Keratinocyte (primary cell): Measurements from ENCODE around the gene FBLN5. TPM values are rescaled to one million over a fixed set of nuclear protein-coding genes. Genes with fewer than 3 reads are reported as not detected.

Experiments
- DNase-seq: peaks from one replicate; pipeline ENCODE4 v3.0.0-alpha.2; 2011; ENCODE audit warnings: low read depth, missing footprints, low spot score
- FAIRE-seq: peaks from 2 replicates; lab custom pipeline; 2011; peaks lifted over from hg19 to GRCh38; lab: Jason Lieb, UNC
- H2AFZ ChIP-seq: 2 replicates; pipeline ENCODE4 v1.6.0; 2012; ENCODE audit warnings: low read length, control low read depth, inconsistent platforms; ENCODE audit not compliant: control insufficient read depth
- H3K27ac ChIP-seq: 2 replicates; pipeline ENCODE4 v1.5.1; 2011; ENCODE audit warnings: low read length; ENCODE audit not compliant: control insufficient read depth, insufficient read depth
- H3K27me3 ChIP-seq: 3 replicates; pipeline ENCODE4 v1.6.0; 2011; ENCODE audit warnings: low read length; ENCODE audit not compliant: control insufficient read depth, insufficient read depth; ENCODE audit errors: extremely low read depth
- H3K36me3 ChIP-seq, 2 experiments: 2 replicates in 1 of 2; 3 replicates in 1 of 2; pipeline ENCODE4 v1.5.1; 2011; ENCODE audit warnings: low read length in 2 of 2, mild to moderate bottlenecking in 1 of 2; ENCODE audit not compliant: control insufficient read depth in 2 of 2, insufficient read depth in 2 of 2; ENCODE audit errors: extremely low read depth in 1 of 2
- H3K4me1 ChIP-seq: 3 replicates; pipeline ENCODE4 v1.5.1; 2011; ENCODE audit warnings: low read length; ENCODE audit not compliant: control insufficient read depth, insufficient read depth; ENCODE audit errors: extremely low read depth
- H3K4me2 ChIP-seq: 3 replicates; pipeline ENCODE4 v1.6.0; 2011; ENCODE audit warnings: low read depth, low read length; ENCODE audit not compliant: control insufficient read depth, insufficient read depth; ENCODE audit errors: extremely low read depth
- H3K4me3 ChIP-seq, 3 experiments: fragments of 200-600 bp in 1 of 3; sonication (generic) in 1 of 3; 2 replicates in 2 of 3; 3 replicates in 1 of 3; pipeline ENCODE4 v1.5.1; 2011 to 2016; ENCODE audit warnings: low read length in 3 of 3, mild to moderate bottlenecking in 3 of 3, control low read depth in 2 of 3, inconsistent platforms in 1 of 3, low read depth in 1 of 3, mixed read lengths in 1 of 3, mixed run types in 1 of 3, moderate library complexity in 1 of 3; ENCODE audit not compliant: control insufficient read depth in 2 of 3, insufficient read depth in 2 of 3; ENCODE audit errors: extremely low read depth in 1 of 3
- H3K79me2 ChIP-seq: 2 replicates; pipeline ENCODE4 v1.6.0; 2012; ENCODE audit warnings: low read length; ENCODE audit not compliant: control insufficient read depth, insufficient read depth
- H3K9ac ChIP-seq: 3 replicates; pipeline ENCODE4 v1.6.0; 2011; ENCODE audit warnings: low read length; ENCODE audit not compliant: control insufficient read depth, insufficient read depth; ENCODE audit errors: extremely low read depth
- H3K9me1 ChIP-seq: 3 replicates; pipeline ENCODE4 v1.6.0; 2011; ENCODE audit warnings: low read length; ENCODE audit not compliant: control insufficient read depth, insufficient read depth; ENCODE audit errors: extremely low read depth
- H3K9me3 ChIP-seq: 2 replicates; pipeline ENCODE4 v1.5.1; 2012; ENCODE audit warnings: low read depth, low read length; ENCODE audit not compliant: control insufficient read depth
- H4K20me1 ChIP-seq: 3 replicates; pipeline ENCODE4 v1.6.0; 2011; ENCODE audit warnings: low read length; ENCODE audit not compliant: control insufficient read depth, insufficient read depth; ENCODE audit errors: extremely low read depth
- CTCF ChIP-seq, 3 experiments: IDR thresholded peaks in 1 of 3; conservative IDR thresholded peaks in 1 of 3; optimal IDR thresholded peaks in 1 of 3; 2 replicates in 2 of 3; 3 replicates in 1 of 3; pipeline versions ENCODE3 to v1.5.1; 2011; ENCODE audit warnings: low read length in 3 of 3, mild to moderate bottlenecking in 3 of 3, moderate library complexity in 2 of 3, control low read depth in 1 of 3, inconsistent platforms in 1 of 3; ENCODE audit not compliant: insufficient read depth in 2 of 3; ENCODE audit errors: extremely low read depth in 1 of 3
- EZH2 ChIP-seq: IDR thresholded peaks from one replicate; pipeline ENCODE4 v1.6.1; 2012; ENCODE audit warnings: inconsistent platforms, mild to moderate bottlenecking, low read length, moderate library complexity
- dilution Hi-C: fragments of 300-500 bp; cut with MboI; formaldehyde crosslinking; loops from one replicate; pipeline ENCODE4 v1.7.0; 2020; ENCODE audit warnings: low sequenced_read_pairs; ENCODE audit not compliant: extremely low pct_ligation_motif_present
- polyA plus RNA-seq, 5 experiments: library from polyadenylated mRNA; depleted of rRNA in 3 of 5; stranded (reverse) in 3 of 5; stranded (forward) in 1 of 5; unstranded in 1 of 5; fragments of >200 nt; gene quantifications; 1 replicate in 1 of 5; 2 replicates in 3 of 5; 3 replicates in 1 of 5; pipeline versions ENCODE4 v1.2.1 to v1.2.3, GENCODE V29; 2011 to 2012; ENCODE audit warnings: missing spikeins in 2 of 5, low read depth in 1 of 5, low replicate concordance in 1 of 5

The FBLN5 gene
- polyA plus RNA-seq, 1 donor (not counting 4 experiments of a cell fraction or from before 2014, with no cell fraction given) = 0.10 TPM

- Histone ChIP-seq H3K36me3 (no peaks in the 10 kb centered on the region), H3K79me2 (no peaks in the 10 kb centered on the region), H3K4me3 (no peak overlapping the region), H2AFZ (no peak overlapping the region), H3K9me1 (no peaks in the 10 kb centered on the region), H3K27ac (no peak overlapping the region), H4K20me1 (no peaks in the 10 kb centered on the region), H3K4me2 (no peak overlapping the region), H3K9ac (no peak overlapping the region), H3K4me1 (no peaks in the 10 kb centered on the region), H3K27me3 (peaks cover 5% of the 10 kb centered on the region), H3K9me3 (no peaks in the 10 kb centered on the region)
- TF ChIP-seq EZH2 (no peak), CTCF (optimal IDR thresholded peaks at IDR 0.05 in 1 of 3, IDR thresholded peaks at IDR 0.05 in 1 of 3, conservative IDR thresholded peaks at IDR 0.05 in 1 of 3; ENCODE audit: extremely low read depth in 1 of 3, insufficient read depth in 2 of 3, low read length in 3 of 3) (no peak)
- dilution Hi-C loops = no loop called here
- no peak for DNase-seq
- FAIRE-seq = no peak
Observed at GRCh38 chr14:91901449-91902226, 45.9 kb downstream of the FBLN5 start.

DNA sequence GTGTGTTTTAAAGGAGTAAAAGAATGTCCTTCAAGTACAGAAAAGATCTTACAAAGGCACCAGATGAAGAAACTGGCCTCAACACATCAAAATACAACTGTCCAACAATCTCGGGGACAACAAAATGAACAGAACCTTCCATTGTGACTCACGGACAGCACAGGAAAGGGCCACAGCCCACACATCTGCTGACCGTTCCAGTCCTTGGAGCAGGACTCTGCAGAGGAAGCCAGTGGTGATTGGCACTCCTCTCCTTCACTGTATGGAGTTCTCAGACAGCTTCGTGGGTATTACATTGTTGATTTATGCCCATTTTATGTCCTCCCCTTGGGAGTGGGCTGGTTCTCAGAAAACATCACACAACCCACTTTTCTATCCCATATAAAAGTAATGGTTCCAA is 47.7 kb downstream of the FBLN5 start:
- no peak for TF ChIP-seq EZH2
- TF ChIP-seq CTCF (optimal IDR thresholded peaks at IDR 0.05 in 1 of 3, IDR thresholded peaks at IDR 0.05 in 1 of 3, conservative IDR thresholded peaks at IDR 0.05 in 1 of 3; ENCODE audit: extremely low read depth in 1 of 3, insufficient read depth in 2 of 3, low read length in 3 of 3) = no peak
- Histone ChIP-seq H3K9me1 (no peaks in the 10 kb centered on the region), H2AFZ (no peak overlapping the region), H4K20me1 (no peaks in the 10 kb centered on the region), H3K9ac (no peak overlapping the region), H3K36me3 (no peaks in the 10 kb centered on the region), H3K4me2 (no peak overlapping the region), H3K9me3 (no peaks in the 10 kb centered on the region), H3K79me2 (no peaks in the 10 kb centered on the region), H3K27ac (no peak overlapping the region), H3K27me3 (peaks cover 5% of the 10 kb centered on the region), H3K4me3 (no peak overlapping the region), H3K4me1 (no peaks in the 10 kb centered on the region)
- dilution Hi-C loops = no loop called here
- FAIRE-seq = no peak
- no peak for DNase-seq
